ENCODE measurements around the gene FBXL7.

Gene FBXL7

GRCh38 chr5:15520856-15521255 lies 20.9 kb downstream of the FBXL7 start:
- no peak overlapping the region for H3K27ac ChIP-seq
- no peak for DNase-seq (ENCODE audit: low spot score)
- TF ChIP-seq, protein P1, sequence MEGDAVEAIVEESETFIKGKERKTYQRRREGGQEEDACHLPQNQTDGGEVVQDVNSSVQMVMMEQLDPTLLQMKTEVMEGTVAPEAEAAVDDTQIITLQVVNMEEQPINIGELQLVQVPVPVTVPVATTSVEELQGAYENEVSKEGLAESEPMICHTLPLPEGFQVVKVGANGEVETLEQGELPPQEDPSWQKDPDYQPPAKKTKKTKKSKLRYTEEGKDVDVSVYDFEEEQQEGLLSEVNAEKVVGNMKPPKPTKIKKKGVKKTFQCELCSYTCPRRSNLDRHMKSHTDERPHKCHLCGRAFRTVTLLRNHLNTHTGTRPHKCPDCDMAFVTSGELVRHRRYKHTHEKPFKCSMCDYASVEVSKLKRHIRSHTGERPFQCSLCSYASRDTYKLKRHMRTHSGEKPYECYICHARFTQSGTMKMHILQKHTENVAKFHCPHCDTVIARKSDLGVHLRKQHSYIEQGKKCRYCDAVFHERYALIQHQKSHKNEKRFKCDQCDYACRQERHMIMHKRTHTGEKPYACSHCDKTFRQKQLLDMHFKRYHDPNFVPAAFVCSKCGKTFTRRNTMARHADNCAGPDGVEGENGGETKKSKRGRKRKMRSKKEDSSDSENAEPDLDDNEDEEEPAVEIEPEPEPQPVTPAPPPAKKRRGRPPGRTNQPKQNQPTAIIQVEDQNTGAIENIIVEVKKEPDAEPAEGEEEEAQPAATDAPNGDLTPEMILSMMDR (conservative IDR thresholded peaks at IDR 0.05; ENCODE audit: low read depth): no peak
- ChIA-PET CTCF (no interaction called here), POLR2A (ENCODE audit: low non-redundant PET) (no interaction called here)

GRCh38 chr5:15521381-15522186 lies 21.6 kb downstream of the FBXL7 start:
- TF ChIP-seq, protein P1 (conservative IDR thresholded peaks at IDR 0.05; ENCODE audit: low read depth): no peak
- no peak for DNase-seq (ENCODE audit: low spot score)
- ChIA-PET POLR2A (ENCODE audit: low non-redundant PET) (no interaction called here), CTCF (interaction anchor here (0.7 kb wide), 1 partner anchor 9 kb away, joined by 3 read pairs; no protein-coding TSS in a partner anchor)
- no peak overlapping the region for H3K27ac ChIP-seq

DNA sequence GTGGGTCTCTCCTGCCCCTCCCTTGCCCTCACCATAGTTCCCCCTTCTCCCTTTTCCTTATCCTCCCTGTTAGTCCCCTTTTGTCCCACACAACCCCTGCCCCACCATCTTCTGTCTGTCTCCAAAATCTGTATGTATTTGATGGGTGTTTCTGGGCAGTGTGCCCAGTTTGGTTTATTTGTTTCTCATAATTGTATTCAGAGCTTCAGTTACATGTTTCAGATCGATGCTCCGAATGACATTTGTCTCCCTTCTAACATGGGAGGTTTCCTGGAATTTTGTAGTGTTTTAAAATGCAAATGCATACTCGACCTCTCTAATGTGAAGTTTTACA lies 22.2 kb downstream of the FBXL7 start:
- TF ChIP-seq, protein P1 (conservative IDR thresholded peaks at IDR 0.05; ENCODE audit: low read depth): no peak
- no peak overlapping the region for H3K27ac ChIP-seq
- CTCF ChIA-PET: interaction anchor here (0.7 kb wide), 1 partner anchor 9 kb away, joined by 3 read pairs; no protein-coding TSS in a partner anchor
- POLR2A ChIA-PET (ENCODE audit: low non-redundant PET): no interaction called here
- DNase-seq (ENCODE audit: low spot score): no peak

DNA sequence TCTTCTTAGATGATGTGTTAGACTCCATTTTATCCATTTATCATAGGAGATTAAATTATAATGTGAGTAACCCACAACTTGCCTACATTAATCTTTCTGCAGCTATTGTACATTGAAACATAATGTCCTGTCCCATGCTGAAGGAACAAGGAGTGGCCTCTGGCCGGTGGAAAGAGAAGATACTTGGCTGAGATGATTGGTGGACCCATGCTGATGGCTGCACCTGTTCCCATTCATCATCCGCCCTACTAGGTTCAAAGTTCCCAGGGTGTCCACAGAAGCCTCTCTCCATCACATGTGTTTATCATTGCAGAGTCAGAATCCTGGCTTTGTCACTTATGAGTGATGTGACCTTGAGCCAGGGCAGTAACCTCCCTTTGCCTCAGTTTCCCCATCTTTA lies 24.7 kb downstream of the FBXL7 start:
- H3K27ac ChIP-seq: no peak overlapping the region
- TF ChIP-seq, protein P1 (conservative IDR thresholded peaks at IDR 0.05; ENCODE audit: low read depth): no peak
- POLR2A ChIA-PET (ENCODE audit: low non-redundant PET): no interaction called here
- DNase-seq (ENCODE audit: low spot score): no peak
- CTCF ChIA-PET: no interaction called here

DNA sequence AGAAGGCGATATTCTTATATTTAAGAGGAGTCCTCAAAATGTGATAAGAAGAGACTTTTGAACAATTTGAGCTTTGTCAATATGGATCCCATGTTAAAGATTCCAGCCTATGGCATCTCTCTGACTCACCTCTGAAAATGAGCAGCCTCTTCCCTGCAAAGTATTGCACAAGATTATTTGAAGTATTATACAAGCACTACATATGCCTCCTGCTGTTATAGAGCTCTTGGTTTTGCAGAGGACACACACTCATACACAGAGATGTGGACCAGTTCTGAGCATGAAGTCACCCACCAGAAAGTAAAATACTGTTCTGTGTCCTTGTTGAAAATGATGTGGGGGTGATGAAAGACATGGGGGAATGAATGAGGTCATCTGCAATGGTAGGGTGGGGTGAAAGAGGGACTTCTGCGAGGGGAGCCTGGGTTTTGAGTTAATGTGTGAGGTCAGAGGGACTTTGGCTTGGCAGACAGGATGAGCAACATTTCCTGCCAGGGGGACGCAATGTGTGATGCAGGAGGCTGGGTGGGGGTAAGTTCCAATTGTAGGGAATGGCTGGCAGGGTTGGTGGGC lies 25.8 kb downstream of the FBXL7 start:
- CTCF ChIA-PET: no interaction called here
- no peak for DNase-seq (ENCODE audit: low spot score)

GRCh38 chr5:15526413-15526812 lies 26.4 kb downstream of the FBXL7 start:
- no peak overlapping the region for H3K27ac ChIP-seq
- POLR2A ChIA-PET (ENCODE audit: low non-redundant PET): no interaction called here
- TF ChIP-seq, protein P1 (conservative IDR thresholded peaks at IDR 0.05; ENCODE audit: low read depth): no peak
- CTCF ChIA-PET: no interaction called here
- no peak for DNase-seq (ENCODE audit: low spot score)

More for the DNA sequence above, 25.8 kb downstream of the FBXL7 start:
- H3K27ac ChIP-seq: no peak overlapping the region
- TF ChIP-seq, protein P1 (conservative IDR thresholded peaks at IDR 0.05; ENCODE audit: low read depth): no peak
- POLR2A ChIA-PET (ENCODE audit: low non-redundant PET): no interaction called here
